ENCODE measurements around the gene FLCN.
A peak's percentile ranks its signal among the peaks of the same experiment; 100 is the strongest.
"Not testable (repeated sequence)": the region's sequence is repeated elsewhere in the genome, so short reads cannot be mapped to it uniquely, and the experiment has no call there.

FLCN gene

GRCh38 chr17:17269926-17270773 is 33.2 kb upstream of the FLCN start:
- no peak for TF ChIP-seq ZNF274 (IDR thresholded peaks at IDR 0.05; ENCODE audit: low read depth, low read length)
- TF ChIP-seq YY1 (IDR thresholded peaks at IDR 0.05; ENCODE audit: insufficient read depth, insufficient read length) = no peak
- TF ChIP-seq SUZ12 (IDR thresholded peaks at IDR 0.05; ENCODE audit: extremely low read depth, insufficient read depth, insufficient read length) = no peak
- no peaks in the 10 kb centered on the region for H3K9me3 ChIP-seq (ENCODE audit: insufficient read depth, low read length)
- H3K36me3 ChIP-seq (ENCODE audit: insufficient read depth, insufficient read length, low read length) = peaks cover 63% of the 10 kb centered on the region
- H3K4me1 ChIP-seq (ENCODE audit: insufficient read depth, insufficient read length) = no peaks in the 10 kb centered on the region
- no peaks in the 10 kb centered on the region for H3K27me3 ChIP-seq (ENCODE audit: insufficient read depth, insufficient read length)
- DNase-seq (ENCODE audit: low read depth, low spot score) = peak; percentile 5
- H3K4me3 ChIP-seq (ENCODE audit: insufficient read length, low read depth) = no peak overlapping the region
- no peak overlapping the region for H3K9ac ChIP-seq (ENCODE audit: insufficient read length, low read depth)

GRCh38 chr17:17264430-17264829 is 27.5 kb upstream of the FLCN start:
- Histone ChIP-seq H3K9me3 (ENCODE audit: insufficient read depth, low read length) (no peaks in the 10 kb centered on the region), H3K9ac (ENCODE audit: insufficient read length, low read depth) (no peak overlapping the region), H3K27me3 (ENCODE audit: insufficient read depth, insufficient read length) (no peaks in the 10 kb centered on the region), H3K4me1 (ENCODE audit: insufficient read depth, insufficient read length) (no peaks in the 10 kb centered on the region), H3K36me3 (ENCODE audit: insufficient read depth, insufficient read length, low read length) (peaks cover 64% of the 10 kb centered on the region), H3K4me3 (ENCODE audit: insufficient read length, low read depth) (no peak overlapping the region)
- TF ChIP-seq ZNF274 (IDR thresholded peaks at IDR 0.05; ENCODE audit: low read depth, low read length) = no peak
- TF ChIP-seq SUZ12 (IDR thresholded peaks at IDR 0.05; ENCODE audit: extremely low read depth, insufficient read depth, insufficient read length) = no peak
- TF ChIP-seq YY1 (IDR thresholded peaks at IDR 0.05; ENCODE audit: insufficient read depth, insufficient read length) = no peak
- no peak for DNase-seq (ENCODE audit: low read depth, low spot score)

DNA sequence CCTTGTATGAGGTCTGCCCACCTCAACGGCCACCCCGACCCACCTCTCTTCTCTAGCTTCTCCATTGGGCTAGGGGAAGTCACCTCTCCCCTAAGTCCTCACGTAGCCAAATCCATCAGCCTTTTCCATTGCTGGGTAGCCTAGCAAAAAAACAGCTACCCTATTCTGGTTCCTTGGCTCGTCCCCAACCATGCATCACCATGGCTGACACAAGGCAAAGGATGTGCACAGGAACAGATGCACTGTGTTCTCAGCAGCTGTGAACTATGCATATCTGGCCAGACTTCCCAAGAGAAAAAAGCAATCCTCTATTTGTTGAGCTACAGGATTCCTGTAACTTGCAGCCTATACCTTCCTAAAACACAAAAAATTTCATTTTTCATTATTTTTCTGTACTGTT is 22.0 kb upstream of the FLCN start:
- H3K4me1 ChIP-seq (ENCODE audit: insufficient read depth, insufficient read length) = no peaks in the 10 kb centered on the region
- no peak overlapping the region for H3K4me3 ChIP-seq (ENCODE audit: insufficient read length, low read depth)
- peaks cover 61% of the 10 kb centered on the region for H3K36me3 ChIP-seq (ENCODE audit: insufficient read depth, insufficient read length, low read length)
- TF ChIP-seq SUZ12 (IDR thresholded peaks at IDR 0.05; ENCODE audit: extremely low read depth, insufficient read depth, insufficient read length) (no peak), ZNF274 (IDR thresholded peaks at IDR 0.05; ENCODE audit: low read depth, low read length) (no peak), YY1 (IDR thresholded peaks at IDR 0.05; ENCODE audit: insufficient read depth, insufficient read length) (no peak)
- no peaks in the 10 kb centered on the region for H3K9me3 ChIP-seq (ENCODE audit: insufficient read depth, low read length)
- no peaks in the 10 kb centered on the region for H3K27me3 ChIP-seq (ENCODE audit: insufficient read depth, insufficient read length)
- no peak overlapping the region for H3K9ac ChIP-seq (ENCODE audit: insufficient read length, low read depth)
- DNase-seq (ENCODE audit: low read depth, low spot score) = no peak

- Histone ChIP-seq H3K9ac (ENCODE audit: insufficient read length, low read depth) (no peak overlapping the region), H3K4me1 (ENCODE audit: insufficient read depth, insufficient read length) (no peaks in the 10 kb centered on the region), H3K27me3 (ENCODE audit: insufficient read depth, insufficient read length) (no peaks in the 10 kb centered on the region), H3K9me3 (ENCODE audit: insufficient read depth, low read length) (no peaks in the 10 kb centered on the region), H3K36me3 (ENCODE audit: insufficient read depth, insufficient read length, low read length) (peaks cover 65% of the 10 kb centered on the region), H3K4me3 (ENCODE audit: insufficient read length, low read depth) (no peak overlapping the region)
- no peak for TF ChIP-seq SUZ12 (IDR thresholded peaks at IDR 0.05; ENCODE audit: extremely low read depth, insufficient read depth, insufficient read length)
- no peak for TF ChIP-seq ZNF274 (IDR thresholded peaks at IDR 0.05; ENCODE audit: low read depth, low read length)
- no peak for TF ChIP-seq YY1 (IDR thresholded peaks at IDR 0.05; ENCODE audit: insufficient read depth, insufficient read length)
- DNase-seq (ENCODE audit: low read depth, low spot score) = no peak
Observed at GRCh38 chr17:17258011-17258410, 21.0 kb upstream of the FLCN start.

DNA sequence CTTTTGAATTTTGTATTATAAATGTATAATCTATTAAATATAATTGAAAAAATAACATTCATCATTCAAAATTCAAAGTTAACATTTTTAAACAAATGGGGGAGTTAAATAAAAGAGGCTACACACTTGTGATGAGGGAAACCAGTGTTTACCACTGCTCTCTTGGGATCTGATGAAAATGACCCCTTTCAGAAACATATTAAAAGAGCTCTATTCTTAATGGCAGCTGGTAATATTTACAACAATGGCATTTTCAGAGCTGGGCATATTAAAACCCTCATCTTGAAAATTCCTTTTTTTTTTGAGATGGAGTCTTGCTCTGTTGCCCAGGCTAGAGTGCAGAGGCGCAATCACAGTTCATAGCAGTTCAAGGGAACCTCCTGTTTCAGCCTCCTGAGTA is 19.3 kb upstream of the FLCN start:
- Histone ChIP-seq H3K9ac (ENCODE audit: insufficient read length, low read depth) (no peak overlapping the region), H3K36me3 (ENCODE audit: insufficient read depth, insufficient read length, low read length) (peaks cover 68% of the 10 kb centered on the region), H3K9me3 (ENCODE audit: insufficient read depth, low read length) (no peaks in the 10 kb centered on the region), H3K27me3 (ENCODE audit: insufficient read depth, insufficient read length) (no peaks in the 10 kb centered on the region), H3K4me1 (ENCODE audit: insufficient read depth, insufficient read length) (no peaks in the 10 kb centered on the region), H3K4me3 (ENCODE audit: insufficient read length, low read depth) (no peak overlapping the region)
- no peak for DNase-seq (ENCODE audit: low read depth, low spot score)
- TF ChIP-seq SUZ12 (IDR thresholded peaks at IDR 0.05; ENCODE audit: extremely low read depth, insufficient read depth, insufficient read length) (no peak), ZNF274 (IDR thresholded peaks at IDR 0.05; ENCODE audit: low read depth, low read length) (no peak), YY1 (IDR thresholded peaks at IDR 0.05; ENCODE audit: insufficient read depth, insufficient read length) (no peak)

DNA sequence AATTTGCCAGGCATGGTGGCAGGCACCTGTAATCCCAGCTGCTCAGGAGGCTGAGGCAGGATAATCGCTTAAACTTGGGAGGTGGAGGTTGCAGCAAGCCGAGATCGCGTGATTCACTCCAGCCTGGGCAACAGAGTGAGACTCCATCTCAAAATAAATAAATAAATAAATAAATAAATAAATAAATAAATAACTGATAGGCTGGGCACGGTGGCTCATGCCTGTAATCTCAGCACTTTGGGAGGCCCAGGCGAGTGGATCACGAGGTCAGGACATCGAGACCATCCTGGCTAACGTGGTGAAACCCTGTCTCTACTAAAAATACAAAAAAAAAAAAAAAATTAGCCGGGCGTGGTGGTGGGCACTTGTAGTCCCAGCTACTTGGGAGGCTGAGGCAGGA is 18.7 kb upstream of the FLCN start:
- not testable (repeated sequence) for H3K27me3 ChIP-seq (ENCODE audit: insufficient read depth, insufficient read length); H3K4me3 ChIP-seq (ENCODE audit: insufficient read length, low read depth); DNase-seq (ENCODE audit: low read depth, low spot score); H3K9me3 ChIP-seq (ENCODE audit: insufficient read depth, low read length); H3K9ac ChIP-seq (ENCODE audit: insufficient read length, low read depth); H3K4me1 ChIP-seq (ENCODE audit: insufficient read depth, insufficient read length)
- peaks cover 67% of the 10 kb centered on the region for H3K36me3 ChIP-seq (ENCODE audit: insufficient read depth, insufficient read length, low read length)

DNA sequence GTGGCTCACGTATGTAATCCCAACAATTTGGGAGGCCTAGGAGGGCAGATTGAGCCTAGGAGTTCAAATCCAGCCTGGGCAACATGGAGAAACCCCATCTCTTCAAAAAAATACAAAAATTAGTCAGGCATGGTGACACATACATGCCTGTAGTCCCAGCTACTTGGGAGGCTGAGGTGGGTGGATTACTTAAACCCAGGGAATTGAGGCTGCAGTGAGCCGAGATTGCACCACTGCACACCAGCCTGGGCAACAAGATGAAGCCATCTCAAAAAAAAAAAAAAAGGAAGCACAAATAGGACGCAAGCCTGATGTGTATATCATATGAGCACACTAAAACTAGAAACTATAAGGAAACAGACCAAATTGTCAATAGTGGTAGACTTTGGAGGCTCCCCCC is 17.1 kb upstream of the FLCN start:
- TF ChIP-seq SUZ12 (IDR thresholded peaks at IDR 0.05; ENCODE audit: extremely low read depth, insufficient read depth, insufficient read length) = no peak
- no peak for TF ChIP-seq ZNF274 (IDR thresholded peaks at IDR 0.05; ENCODE audit: low read depth, low read length)
- no peak for TF ChIP-seq YY1 (IDR thresholded peaks at IDR 0.05; ENCODE audit: insufficient read depth, insufficient read length)
- H3K4me1 ChIP-seq (ENCODE audit: insufficient read depth, insufficient read length) = no peaks in the 10 kb centered on the region
- H3K27me3 ChIP-seq (ENCODE audit: insufficient read depth, insufficient read length) = no peaks in the 10 kb centered on the region
- no peak for DNase-seq (ENCODE audit: low read depth, low spot score)
- no peak overlapping the region for H3K4me3 ChIP-seq (ENCODE audit: insufficient read length, low read depth)
- no peaks in the 10 kb centered on the region for H3K9me3 ChIP-seq (ENCODE audit: insufficient read depth, low read length)
- peaks cover 61% of the 10 kb centered on the region for H3K36me3 ChIP-seq (ENCODE audit: insufficient read depth, insufficient read length, low read length)
- H3K9ac ChIP-seq (ENCODE audit: insufficient read length, low read depth) = no peak overlapping the region
